Esophagus (tissue), 2 donors: Measurements from ENCODE around the gene CGB1. TPM values are rescaled to one million over a fixed set of nuclear protein-coding genes. Genes with fewer than 3 reads are reported as not detected.
"Not testable (repeated sequence)": the region's sequence is repeated elsewhere in the genome, so short reads cannot be mapped to it uniquely, and the experiment has no call there.

Source experiments
- H3K27ac ChIP-seq, 2 donors: one replicate each; pipeline ENCODE4 v1.5.1; 2013; ENCODE audit warnings: low read depth in 2 of 2, mild to moderate bottlenecking in 2 of 2, inconsistent platforms in 1 of 2, low read length in 1 of 2, moderate library complexity in 1 of 2
- H3K27me3 ChIP-seq, 2 donors: one replicate each; pipeline ENCODE4 v1.6.1; 2013; ENCODE audit warnings: low read length in 2 of 2, control low read depth in 1 of 2, mild to moderate bottlenecking in 1 of 2; ENCODE audit not compliant: insufficient read depth in 2 of 2, control insufficient read depth in 1 of 2
- H3K36me3 ChIP-seq, 2 donors: one replicate each; pipeline ENCODE4 v1.6.1; 2013; ENCODE audit warnings: low read length in 1 of 2; ENCODE audit not compliant: control insufficient read depth in 2 of 2, insufficient read depth in 2 of 2
- H3K4me1 ChIP-seq, 2 donors: one replicate each; pipeline ENCODE4 v1.6.1; 2013; ENCODE audit warnings: low read length in 1 of 2; ENCODE audit not compliant: control insufficient read depth in 2 of 2, insufficient read depth in 2 of 2
- H3K4me3 ChIP-seq, 2 donors: one replicate each; pipeline ENCODE4 v1.5.1; 2013; ENCODE audit warnings: low read length in 2 of 2, mild to moderate bottlenecking in 2 of 2, low read depth in 1 of 2, moderate library complexity in 1 of 2
- H3K9me3 ChIP-seq, 2 donors: one replicate each; pipeline ENCODE4 v1.6.1; 2013; ENCODE audit warnings: mild to moderate bottlenecking in 2 of 2, low read depth in 1 of 2, low read length in 1 of 2, moderate library complexity in 1 of 2; ENCODE audit not compliant: control insufficient read depth in 2 of 2, insufficient read depth in 1 of 2
- WGBS, 2 donors: extraction: QIAGEN DNeasy Blood & Tissue Kit; methylation state at CpG; one replicate each; pipeline ENCODE4 v1.1.7; 2013; 5-methylcytosine and 5-hydroxymethylcytosine counted together
- polyA plus RNA-seq, 2 donors: library from polyadenylated mRNA; stranded (reverse); fragments of 200-250 nt; gene quantifications; one replicate each; pipeline ENCODE4 v1.2.3, GENCODE V29; 2013
- donor health status: healthy with polysubstance abuse.
- donor health status: Bipolar disorder and iron deficiency.

The CGB1 gene
- polyA plus RNA-seq, 2 donors: not detected

DNA sequence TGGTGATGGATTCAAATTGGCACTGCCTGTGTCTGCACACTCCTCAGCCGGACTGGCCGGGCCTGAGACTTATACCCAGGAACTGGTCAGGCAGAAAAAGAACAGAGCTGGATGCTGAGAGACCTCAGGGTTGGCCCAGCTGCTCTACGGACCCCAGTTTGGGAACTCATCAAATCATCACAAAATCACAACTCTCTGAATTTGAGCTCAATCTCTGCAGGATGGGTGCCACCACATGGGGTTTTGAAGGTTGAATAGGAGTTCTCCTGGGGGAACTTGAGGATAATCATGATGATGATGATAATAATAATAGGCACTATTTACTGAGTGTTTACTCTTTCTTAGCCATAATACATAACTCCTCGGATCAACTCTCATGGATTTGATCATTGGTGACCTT lies 6.0 kb upstream of the CGB1 start:
- 76 to 92% methylated on average over 1 to 3 of the region's 4 CpGs for WGBS, 2 donors
- not testable (repeated sequence) for H3K9me3 ChIP-seq, H3K27ac ChIP-seq, H3K4me3 ChIP-seq, H3K27me3 ChIP-seq, H3K4me1 ChIP-seq, H3K36me3 ChIP-seq

DNA sequence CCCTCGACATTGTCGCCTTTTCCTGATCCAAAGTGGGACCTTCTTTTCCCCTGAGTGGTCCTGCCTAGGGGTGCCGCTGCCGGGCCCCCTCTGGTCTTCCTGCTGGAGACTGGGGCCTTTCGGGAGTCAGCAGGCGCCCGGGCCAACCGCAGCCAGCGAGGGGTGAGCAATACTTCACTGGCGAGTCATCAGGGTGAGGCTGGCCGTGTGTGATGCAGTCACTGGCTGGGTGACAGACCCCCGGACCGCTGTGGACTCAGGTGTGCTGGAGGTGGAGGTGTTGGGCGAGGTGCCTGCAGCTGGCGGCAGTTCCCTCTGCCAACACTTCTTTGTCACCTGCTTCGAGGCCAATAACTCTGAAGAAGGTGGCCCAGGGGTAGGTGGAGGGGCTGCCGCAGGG lies 5.5 kb upstream of the CGB1 start:
- 62 to 68% methylated on average over 17 of the region's 17 CpGs for WGBS, 2 donors
- no peaks in the 10 kb centered on the region for H3K27me3 ChIP-seq
- H3K4me1 ChIP-seq: no peaks in the 10 kb centered on the region
- H3K9me3 ChIP-seq: no peaks in the 10 kb centered on the region
- no peak overlapping the region for H3K4me3 ChIP-seq
- H3K27ac ChIP-seq: no peak overlapping the region
- H3K36me3 ChIP-seq: no peaks in the 10 kb centered on the region

DNA sequence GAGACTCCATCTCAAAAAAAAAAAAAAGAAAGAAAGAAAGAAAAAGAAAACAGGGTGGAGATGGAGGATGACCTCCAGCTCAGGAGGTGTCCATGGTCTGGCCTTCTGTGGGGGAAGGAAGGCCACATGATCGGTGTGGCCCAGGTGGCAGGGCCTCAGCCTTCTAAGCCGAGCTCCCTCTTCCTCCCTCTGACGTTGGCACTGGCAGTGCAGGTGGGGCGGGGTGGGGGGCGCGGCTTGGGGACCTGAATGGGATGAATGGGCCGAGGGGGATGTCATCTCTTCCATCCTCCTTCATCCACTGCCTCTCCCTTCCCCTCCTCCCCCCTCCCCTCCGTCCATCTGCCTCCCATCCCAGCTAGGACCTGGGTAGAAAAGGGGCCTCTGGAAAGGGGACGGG lies 3.0 kb upstream of the CGB1 start:
- H3K27ac ChIP-seq, H3K27me3 ChIP-seq, H3K4me3 ChIP-seq, H3K4me1 ChIP-seq, H3K9me3 ChIP-seq, H3K36me3 ChIP-seq: not testable (repeated sequence)
- 50 to 70% methylated on average over 7 to 9 of the region's 9 CpGs for WGBS, 2 donors

DNA sequence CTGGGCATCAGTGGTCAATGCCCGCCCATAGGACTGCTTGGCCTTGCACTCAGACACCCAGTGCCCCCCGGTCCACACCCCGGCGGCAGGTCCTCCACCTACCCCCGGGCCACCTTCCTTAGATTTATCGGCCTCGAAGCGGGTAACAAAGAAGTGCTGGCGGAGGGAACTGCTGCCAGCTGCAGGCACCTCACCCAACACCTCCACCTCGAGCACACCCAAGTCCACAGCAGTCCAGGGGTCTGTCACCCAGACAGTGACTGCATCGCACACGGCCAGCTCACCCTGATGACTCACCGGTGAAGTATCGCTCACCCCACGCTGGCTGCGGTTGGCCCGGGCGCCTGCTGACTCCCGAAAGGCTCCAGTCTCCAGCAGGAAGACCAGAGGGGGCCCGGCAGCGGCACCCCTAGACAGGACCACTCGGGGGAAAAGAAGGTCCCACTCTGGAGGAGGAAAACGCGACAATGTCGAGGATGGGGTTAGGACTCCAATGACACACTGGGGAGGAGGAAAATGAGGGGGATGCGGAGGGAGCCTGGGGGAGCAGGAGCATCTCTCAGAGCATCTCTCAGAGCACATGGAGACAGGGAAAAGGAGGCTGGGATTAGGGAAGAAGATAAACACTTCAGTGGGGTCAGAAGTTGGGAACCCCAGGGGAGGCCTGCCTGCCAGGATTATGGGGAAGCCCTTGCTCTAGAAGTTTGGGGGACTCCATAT lies 2.0 kb upstream of the CGB1 start:
- not testable (repeated sequence) for H3K27ac ChIP-seq, H3K4me1 ChIP-seq, H3K27me3 ChIP-seq, H3K9me3 ChIP-seq, H3K36me3 ChIP-seq, H3K4me3 ChIP-seq
- 76% methylated on average over 26 of the region's 26 CpGs for WGBS, 2 donors

DNA sequence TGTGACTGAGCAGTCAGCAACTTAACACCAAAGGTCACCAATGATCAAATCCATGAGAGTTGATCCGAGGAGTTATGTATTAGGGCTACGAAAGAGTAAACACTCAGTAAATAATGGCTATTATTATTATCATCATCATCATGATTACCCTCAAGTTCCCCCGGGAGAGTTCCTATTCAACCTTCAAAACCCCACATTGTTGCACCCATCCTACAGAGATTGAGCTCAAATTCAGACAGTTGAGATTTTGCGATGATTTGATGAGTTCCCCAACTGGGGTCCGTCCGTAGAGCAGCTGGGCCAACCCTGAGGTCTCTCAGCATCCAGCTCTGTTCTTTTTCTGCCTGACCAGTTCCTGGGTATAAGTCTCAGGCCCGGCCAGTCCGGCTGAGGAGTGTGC lies 1.4 kb upstream of the CGB1 start:
- H3K4me1 ChIP-seq, H3K4me3 ChIP-seq, H3K9me3 ChIP-seq, H3K27ac ChIP-seq, H3K27me3 ChIP-seq, H3K36me3 ChIP-seq: not testable (repeated sequence)
- WGBS, 2 donors: 92 to 98% methylated on average over 6 to 8 of the region's 8 CpGs

DNA sequence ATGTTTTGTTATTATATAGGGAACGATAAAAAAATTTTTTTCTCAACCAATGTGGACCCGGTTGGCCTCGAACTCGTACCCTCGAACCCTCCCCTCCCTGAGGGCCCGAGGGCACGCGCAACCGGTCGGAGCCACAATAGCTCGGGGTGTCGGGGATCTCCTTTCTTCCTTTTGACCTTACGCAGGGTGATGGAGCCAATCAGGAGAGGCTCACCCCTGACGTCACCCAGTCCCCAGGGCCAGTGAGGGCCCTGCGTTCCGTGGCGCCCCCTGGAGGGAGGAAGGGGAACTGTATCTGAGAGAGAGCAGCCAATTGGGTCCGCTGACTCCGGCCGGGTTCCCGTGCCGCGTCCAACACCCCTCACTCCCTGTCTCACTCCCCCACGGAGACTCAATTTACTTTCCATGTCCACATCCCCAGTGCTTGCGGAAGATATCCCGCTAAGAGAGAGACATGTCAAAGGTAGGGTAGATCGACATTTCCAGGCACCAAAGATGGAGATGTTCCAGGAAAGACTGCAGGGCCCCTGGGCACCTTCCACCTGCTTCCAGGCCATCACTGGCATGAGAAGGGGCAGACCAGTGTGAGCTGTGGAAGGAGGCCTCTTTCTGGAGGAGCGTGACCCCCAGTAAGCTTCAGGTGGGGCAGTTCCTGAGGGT lies 4.9 kb downstream of the CGB1 start, which contains the start of gene CGB2:
CGB2 (plus strand) TSS at position 249 of the 660 bp plus-strand sequence; CDS start at position 455, 206 bp downstream.
- 20 to 34% methylated on average over 25 to 28 of the region's 28 CpGs for WGBS, 2 donors
- not testable (repeated sequence) for H3K36me3 ChIP-seq, H3K4me1 ChIP-seq, H3K4me3 ChIP-seq, H3K9me3 ChIP-seq, H3K27me3 ChIP-seq, H3K27ac ChIP-seq

DNA sequence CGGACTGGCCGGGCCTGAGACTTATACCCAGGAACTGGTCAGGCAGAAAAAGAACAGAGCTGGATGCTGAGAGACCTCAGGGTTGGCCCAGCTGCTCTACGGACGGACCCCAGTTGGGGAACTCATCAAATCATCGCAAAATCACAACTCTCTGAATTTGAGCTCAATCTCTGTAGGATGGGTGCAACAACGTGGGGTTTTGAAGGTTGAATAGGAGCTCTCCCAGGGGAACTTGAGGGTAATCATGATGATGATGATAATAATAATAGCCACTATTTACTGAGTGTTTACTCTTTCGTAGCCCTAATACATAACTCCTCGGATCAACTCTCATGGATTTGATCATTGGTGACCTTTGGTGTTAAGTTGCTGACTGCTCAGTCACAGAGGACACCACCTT lies 6.4 kb downstream of the CGB1 start:
- not testable (repeated sequence) for H3K36me3 ChIP-seq, H3K4me1 ChIP-seq, H3K27ac ChIP-seq, H3K9me3 ChIP-seq, H3K4me3 ChIP-seq, H3K27me3 ChIP-seq
- 89 to 92% methylated on average over 3 to 5 of the region's 8 CpGs for WGBS, 2 donors

DNA sequence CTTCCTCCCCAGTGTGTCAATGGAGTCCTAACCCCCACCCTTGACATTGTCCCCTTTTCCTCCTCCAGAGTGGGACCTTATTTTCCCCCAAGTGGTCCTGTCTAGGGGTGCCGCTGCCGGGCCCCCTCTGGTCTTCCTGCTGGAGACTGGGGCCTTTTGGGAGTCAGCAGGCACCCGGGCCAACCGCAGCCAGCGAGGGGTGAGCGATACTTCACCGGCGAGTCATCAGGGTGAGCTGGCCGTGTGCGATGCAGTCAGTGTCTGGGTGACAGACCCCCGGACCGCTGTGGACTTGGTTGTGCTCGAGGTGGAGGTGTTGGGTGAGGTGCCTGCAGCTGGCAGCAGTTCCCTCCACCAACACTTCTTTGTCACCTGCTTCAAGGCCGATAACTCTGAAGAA lies 6.9 kb downstream of the CGB1 start:
- H3K4me1 ChIP-seq, H3K9me3 ChIP-seq, H3K27ac ChIP-seq, H3K36me3 ChIP-seq, H3K4me3 ChIP-seq, H3K27me3 ChIP-seq: not testable (repeated sequence)
- WGBS, 2 donors: 81 to 83% methylated on average over 12 to 14 of the region's 14 CpGs

DNA sequence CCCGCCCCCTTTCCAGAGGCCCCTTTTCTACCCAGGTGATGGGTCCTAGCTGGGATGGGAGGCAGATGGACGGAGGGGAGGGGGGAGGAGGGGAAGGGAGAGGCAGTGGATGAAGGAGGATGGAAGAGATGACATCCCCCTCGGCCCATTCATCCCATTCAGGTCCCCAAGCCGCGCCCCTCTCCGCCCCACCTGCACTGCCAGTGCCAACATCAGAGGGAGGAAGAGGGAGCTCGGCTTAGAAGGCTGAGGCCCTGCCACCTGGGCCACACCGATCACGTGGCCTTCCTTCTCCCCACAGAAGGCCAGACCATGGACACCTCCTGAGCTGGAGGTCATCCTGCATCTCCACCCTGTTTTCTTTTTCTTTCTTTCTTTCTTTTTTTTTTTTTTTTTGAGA lies 8.0 kb downstream of the CGB1 start:
- H3K4me3 ChIP-seq, H3K27me3 ChIP-seq, H3K36me3 ChIP-seq, H3K27ac ChIP-seq, H3K9me3 ChIP-seq, H3K4me1 ChIP-seq: not testable (repeated sequence)
- 75 to 91% methylated on average over 3 to 9 of the region's 9 CpGs for WGBS, 2 donors

DNA sequence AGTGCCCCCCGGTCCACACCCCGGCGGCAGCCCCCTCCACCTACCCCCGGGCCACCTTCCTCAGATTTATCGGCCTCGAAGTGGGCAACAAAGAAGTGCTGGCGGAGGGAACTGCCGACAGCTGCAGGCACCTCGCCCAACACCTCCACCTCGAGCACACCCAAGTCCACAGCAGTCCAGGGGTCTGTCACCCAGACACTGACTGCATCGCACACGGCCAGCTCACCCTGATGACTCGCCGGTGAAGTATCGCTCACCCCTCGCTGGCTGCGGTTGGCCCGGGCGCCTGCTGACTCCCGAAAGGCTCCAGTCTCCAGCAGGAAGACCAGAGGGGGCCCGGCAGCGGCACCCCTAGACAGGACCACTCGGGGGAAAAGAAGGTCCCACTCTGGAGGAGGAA lies 11.1 kb downstream of the CGB1 start:
- not testable (repeated sequence) for H3K4me3 ChIP-seq, H3K4me1 ChIP-seq, H3K36me3 ChIP-seq, H3K9me3 ChIP-seq, H3K27ac ChIP-seq, H3K27me3 ChIP-seq
- WGBS, 2 donors: 76 to 81% methylated on average over 23 of the region's 23 CpGs
